HepG2 (cell line): ENCODE results near the gene SPHK2. TPM values are rescaled to one million over a fixed set of nuclear protein-coding genes. Genes with fewer than 3 reads are reported as not detected.

Experiments used
- ATAC-seq: fragments of 200-7000 bp; cut with Tn5 transposase; 3 replicates; pipeline ENCODE4 v1.9.1; 2020; ENCODE audit warnings: mild to moderate bottlenecking, moderate library complexity
- BruUV-seq: library from RNA; stranded (reverse); fragments of 400-500 nt; replicated peaks from 2 replicates; lab custom pipeline; 2021; lab: Mats Ljungman, UMichigan
- CTCF ChIA-PET: fragments of 300-600 bp; formaldehyde crosslinking; extraction: SDS; loops from one replicate; lab custom pipeline; 2021; ENCODE audit warnings: low total read pairs, inconsistent platforms, low intra/inter-chr PET ratio; lab: Yijun Ruan, JAX
- POLR2A ChIA-PET: fragments of 350-600 bp; sonication (Branson Sonifier 250); formaldehyde crosslinking; loops from one replicate; lab custom pipeline; 2020; ENCODE audit warnings: antibody characterized with exemption, inconsistent platforms; lab: Yijun Ruan, JAX
- DNase-seq: peaks from one replicate; pipeline ENCODE4 v3.0.0-alpha.2; 2015; ENCODE audit warnings: low spot score
- FAIRE-seq: peaks from 3 replicates; lab custom pipeline; 2011; peaks lifted over from hg19 to GRCh38; lab: Jason Lieb, UNC
- H2AFZ ChIP-seq: one replicate; pipeline ENCODE4 v1.6.1; 2011; ENCODE audit warnings: low read length, inconsistent platforms
- H3K27ac ChIP-seq: fragments of 300-600 bp; 3 replicates; pipeline ENCODE4 v1.8.0; 2011; ENCODE audit warnings: mixed run types, mild to moderate bottlenecking, mixed read lengths, low read length, inconsistent platforms; ENCODE audit not compliant: insufficient read depth; ENCODE audit errors: extremely low read length
- H3K27me3 ChIP-seq, 2 experiments: fragments of 200-600 bp in 1 of 2; 2 replicates in 1 of 2; 3 replicates in 1 of 2; pipeline versions ENCODE4 v1.6.0 to v1.8.0; 2011; ENCODE audit warnings: low read length in 2 of 2, mild to moderate bottlenecking in 2 of 2, moderate library complexity in 2 of 2, inconsistent platforms in 1 of 2; ENCODE audit not compliant: insufficient read depth in 2 of 2, control insufficient read depth in 1 of 2
- H3K36me3 ChIP-seq, 2 experiments: fragments of 200-600 bp in 1 of 2; replicated peaks in 1 of 2; 2 replicates in 1 of 2; 3 replicates in 1 of 2; pipeline versions ENCODE4 v1.5.1 to v1.8.0; 2011; ENCODE audit warnings: low read length in 2 of 2, inconsistent platforms in 1 of 2; ENCODE audit not compliant: insufficient read depth in 2 of 2, control insufficient read depth in 1 of 2
- H3K4me1 ChIP-seq: 2 replicates; pipeline ENCODE4 v1.5.1; 2012; ENCODE audit warnings: low read length, inconsistent platforms; ENCODE audit not compliant: insufficient read depth
- H3K4me2 ChIP-seq: 2 replicates; pipeline ENCODE4 v1.6.0; 2011; ENCODE audit warnings: low read depth, low read length, inconsistent platforms
- H3K4me3 ChIP-seq, 3 experiments: fragments of 200-600 bp in 1 of 3; sonication (generic), shearing (Covaris generic) in 1 of 3; replicated peaks in 1 of 3; 2 replicates each; pipeline ENCODE4 v1.5.1; 2011 to 2016; ENCODE audit warnings: low read length in 3 of 3, inconsistent platforms in 2 of 3, low read depth in 2 of 3, mild to moderate bottlenecking in 2 of 3, control low read depth in 1 of 3, mixed read lengths in 1 of 3; ENCODE audit not compliant: insufficient read depth in 1 of 3
- H3K79me2 ChIP-seq: one replicate; pipeline ENCODE4 v1.6.1; 2011; ENCODE audit warnings: low read length, inconsistent platforms; ENCODE audit not compliant: insufficient read depth
- H3K9ac ChIP-seq: 2 replicates; pipeline ENCODE4 v1.6.0; 2011; ENCODE audit warnings: mild to moderate bottlenecking, low read depth, low read length, inconsistent platforms; ENCODE audit not compliant: insufficient read depth
- H3K9me3 ChIP-seq: 2 replicates; pipeline ENCODE4 v1.5.1; 2012; ENCODE audit warnings: mild to moderate bottlenecking, low read length
- H4K20me1 ChIP-seq: 2 replicates; pipeline ENCODE4 v1.6.0; 2011; ENCODE audit warnings: inconsistent platforms, mild to moderate bottlenecking, low read length, moderate library complexity; ENCODE audit not compliant: insufficient read depth
- ATAD3A ChIP-seq: sonication (generic); formaldehyde crosslinking; IDR thresholded peaks from 2 replicates; pipeline ENCODE4 v1.4.0; 2020; ENCODE audit warnings: missing genetic modification reagents
- CREB3 ChIP-seq: sonication (generic); formaldehyde crosslinking; IDR thresholded peaks from 2 replicates; pipeline ENCODE4 v1.5.0; 2020; ENCODE audit warnings: missing genetic modification reagents
- DMTF1 ChIP-seq: sonication (generic); formaldehyde crosslinking; IDR thresholded peaks from 2 replicates; pipeline ENCODE4 v1.4.0; 2020; ENCODE audit warnings: mild to moderate bottlenecking, missing genetic modification reagents
- FOXA1 ChIP-seq, 2 experiments: fragments of 450-650 bp in 1 of 2; sonication (generic) in 1 of 2; formaldehyde crosslinking in 1 of 2; IDR thresholded peaks; 2 replicates each; pipeline versions ENCODE4 v1.4.0 to v1.6.1; 2016 to 2020; ENCODE audit warnings: missing genetic modification reagents in 1 of 2
- HCFC1 ChIP-seq: fragments of 150-350 bp; IDR thresholded peaks from 2 replicates; pipeline ENCODE4 v1.6.1; 2014; ENCODE audit warnings: low read depth, low read length
- HOXA9 ChIP-seq: sonication (generic); formaldehyde crosslinking; IDR thresholded peaks from 2 replicates; pipeline ENCODE4 v1.8.1; 2022; ENCODE audit warnings: missing genetic modification reagents, mild to moderate bottlenecking, moderate library complexity, borderline replicate concordance
- PAX8 ChIP-seq: sonication (generic); formaldehyde crosslinking; IDR thresholded peaks from 2 replicates; pipeline ENCODE4 v1.8.0; 2022; ENCODE audit warnings: mild to moderate bottlenecking, missing genetic modification reagents, borderline replicate concordance
- PHF21A ChIP-seq: sonication (generic); formaldehyde crosslinking; IDR thresholded peaks from 2 replicates; pipeline ENCODE4 v1.5.0; 2020; ENCODE audit warnings: mild to moderate bottlenecking, missing genetic modification reagents
- PRDM4 ChIP-seq: sonication (generic); formaldehyde crosslinking; IDR thresholded peaks from 2 replicates; pipeline ENCODE4 v1.9.0; 2021; ENCODE audit warnings: missing genetic modification reagents, borderline replicate concordance
- RXRA ChIP-seq: sonication (generic); formaldehyde crosslinking; IDR thresholded peaks from 2 replicates; pipeline ENCODE4 v1.5.1; 2020; ENCODE audit warnings: missing genetic modification reagents
- SMARCC2 ChIP-seq: fragments of 450-650 bp; IDR thresholded peaks from 2 replicates; pipeline ENCODE4 v1.6.1; 2017; ENCODE audit warnings: antibody characterized with exemption, mild to moderate bottlenecking
- ZBTB20 ChIP-seq: sonication (generic); formaldehyde crosslinking; IDR thresholded peaks from 2 replicates; pipeline ENCODE4 v1.8.1; 2023; ENCODE audit warnings: missing genetic modification reagents, low read depth, mild to moderate bottlenecking, borderline replicate concordance
- ZNF333 ChIP-seq: sonication (generic); formaldehyde crosslinking; IDR thresholded peaks from 2 replicates; pipeline ENCODE4 v1.4.0; 2020; ENCODE audit warnings: mild to moderate bottlenecking, missing genetic modification reagents, borderline replicate concordance
- ZNF431 ChIP-seq: sonication (generic); formaldehyde crosslinking; IDR thresholded peaks from 2 replicates; pipeline ENCODE4 v1.9.0; 2022; ENCODE audit warnings: missing genetic modification reagents, low read depth, mild to moderate bottlenecking, borderline replicate concordance
- ZNF432 ChIP-seq: sonication (generic); formaldehyde crosslinking; IDR thresholded peaks from 2 replicates; pipeline ENCODE4 v1.5.0; 2020; ENCODE audit warnings: missing genetic modification reagents, mild to moderate bottlenecking, borderline replicate concordance
- ZSCAN12 ChIP-seq: sonication (generic); formaldehyde crosslinking; IDR thresholded peaks from 2 replicates; pipeline ENCODE4 v1.9.0; 2021; ENCODE audit warnings: mild to moderate bottlenecking, missing genetic modification reagents
- ZXDC ChIP-seq: sonication (generic); formaldehyde crosslinking; IDR thresholded peaks from 2 replicates; pipeline ENCODE4 v1.5.0; 2020; ENCODE audit warnings: mild to moderate bottlenecking, missing genetic modification reagents
- WGBS: methylation state at CpG from one replicate; pipeline ENCODE4 v1.1.6; 2017; ENCODE audit warnings: low lambda C conversion rate; 5-methylcytosine and 5-hydroxymethylcytosine counted together
- in situ Hi-C: cut with HindIII; loops from 2 replicates; pipeline ENCODE4 v1.10.0; 2017; ENCODE audit warnings: low pct_unique_long_range_greater_than_20kb; ENCODE audit not compliant: extremely low pct_ligation_motif_present
- intact Hi-C: fragments of 100-400 bp; cut with micrococcal nuclease; formaldehyde crosslinking; loops from one replicate; pipeline ENCODE4 v1.10.0; 2022; ENCODE audit not compliant: unreplicated experiment
- polyA plus RNA-seq, 8 experiments: library from polyadenylated mRNA; depleted of rRNA in 3 of 8; stranded (reverse) in 7 of 8; unstranded in 1 of 8; fragments of >200 nt; fragmentation: Illumina TruSeq in 4 of 8; extraction: Trizol in 4 of 8; gene quantifications; 2 replicates each; pipeline versions ENCODE4 v1.2.1 to v1.2.3, GENCODE V29; 2011 to 2016; ENCODE audit warnings: low read depth in 4 of 8, missing spikeins in 1 of 8, mixed read lengths in 1 of 8; ENCODE audit not compliant: insufficient read depth in 1 of 8
- total RNA-seq, 5 experiments: library from RNA; depleted of rRNA; stranded (reverse); fragments of >200 nt; fragmentation: Illumina TruSeq; extraction: Trizol; gene quantifications; 2 replicates each; pipeline ENCODE4 v1.2.3, GENCODE V29; 2016; ENCODE audit warnings: low read depth in 1 of 5

Gene SPHK2
- total and polyA plus RNA-seq, 2 of the 13 experiments (the other 11 are each of a cell fraction or from before 2014, with no cell fraction given): 2.9 to 14.4 TPM

DNA sequence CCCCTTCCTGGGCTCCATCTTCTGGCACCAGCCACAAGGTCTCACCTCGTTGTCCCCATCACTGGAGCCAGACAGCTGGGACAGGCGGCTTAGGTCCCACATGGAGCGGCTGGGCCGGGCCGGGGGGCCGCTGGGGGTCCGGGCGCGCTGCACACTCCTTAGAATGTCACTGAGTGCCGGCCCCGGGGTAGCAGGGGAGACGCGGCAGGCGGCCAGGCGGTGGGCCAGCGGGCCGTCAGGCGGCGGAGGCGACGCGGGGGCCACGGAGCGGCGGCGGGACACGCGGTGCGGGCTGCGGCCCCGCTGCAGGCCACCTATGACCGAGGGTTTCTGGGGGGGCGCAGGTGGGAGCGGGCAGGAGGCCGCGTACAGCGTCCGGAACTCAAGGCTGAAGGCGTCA is 15.9 kb upstream of the SPHK2 start:
- Histone ChIP-seq H3K36me3 (no peaks in the 10 kb centered on the region), H3K9ac (no peak overlapping the region), H3K4me3 (no peak overlapping the region), H3K4me2 (no peak overlapping the region), H3K27ac (no peak overlapping the region), H3K27me3 (peaks cover 0 to 12% of the 10 kb centered on the region in 2 experiments; a peak in 2 of 5 replicates), H3K9me3 (no peaks in the 10 kb centered on the region), H3K79me2 (no peaks in the 10 kb centered on the region), H3K4me1 (peaks cover 19% of the 10 kb centered on the region), H4K20me1 (no peaks in the 10 kb centered on the region), H2AFZ (no peak overlapping the region)
- CTCF ChIA-PET: no interaction called here
- POLR2A ChIA-PET: no interaction called here
- in situ Hi-C loops (no loop called here), intact Hi-C loops (no loop called here)
- ATAC-seq: no peak
- DNase-seq: no peak
- no TSS peak for BruUV-seq
- TF ChIP-seq HCFC1 (no peak), ZNF432 (CRISPR knock-in tag) (no peak), FOXA1 (IDR thresholded peaks at IDR 0.05) (no peak), FOXA1 (CRISPR knock-in tag; IDR thresholded peaks at IDR 0.05) (no peak), ZXDC (CRISPR knock-in tag) (no peak), DMTF1 (CRISPR knock-in tag) (no peak), PAX8 (no peak), ZNF431 (CRISPR knock-in tag) (no peak), CREB3 (CRISPR knock-in tag) (no peak), ATAD3A (CRISPR knock-in tag) (no peak), ZSCAN12 (CRISPR knock-in tag) (no peak), PRDM4 (no peak), SMARCC2 (no peak), RXRA (CRISPR knock-in tag) (no peak), HOXA9 (no peak), ZNF333 (no peak), ZBTB20 (CRISPR knock-in tag) (no peak), PHF21A (CRISPR knock-in tag) (no peak)
- FAIRE-seq: no peak
- WGBS: 94% methylated on average over 26 of the region's 39 CpGs
